Measurements from ENCODE around the gene ARL5A. TPM values are rescaled to one million over a fixed set of nuclear protein-coding genes. Genes with fewer than 3 reads are reported as not detected.

ARL5A gene
- total and polyA plus RNA-seq, 8 donors, result 8.1 to 99.1 (median 28.0) TPM

DNA sequence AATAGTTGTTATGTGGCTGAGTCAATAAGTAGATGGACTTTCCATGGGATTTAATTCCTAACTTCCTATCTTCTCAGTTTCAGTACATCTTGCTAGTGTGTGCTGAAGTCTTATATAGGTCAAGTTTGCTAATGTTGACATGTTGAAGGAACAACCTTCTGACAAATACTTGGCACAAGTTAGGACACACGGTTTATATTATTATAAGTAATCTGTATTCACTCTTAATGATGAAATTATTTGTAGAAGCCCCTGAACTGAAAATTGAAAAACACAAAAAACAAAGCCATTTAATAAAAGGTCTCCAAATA is 19.2 kb downstream of the ARL5A start:
- H3K4me1 ChIP-seq, result peaks cover 0 to 14% (median 8%) of the 10 kb centered on the region in 4 donors
- H3K9me3 ChIP-seq, result no peaks in the 10 kb centered on the region
- WGBS, 5 donors, result 18 to 56% (median 40%) methylated on average over 1 of the region's 1 CpG
- TF ChIP-seq POLR2A (IDR thresholded peaks at IDR 0.05) (no peak), POLR2AphosphoS5 (IDR thresholded peaks at IDR 0.05) (no peak), EP300 (IDR thresholded peaks at IDR 0.05) (no peak)
- TF ChIP-seq, protein P1, sequence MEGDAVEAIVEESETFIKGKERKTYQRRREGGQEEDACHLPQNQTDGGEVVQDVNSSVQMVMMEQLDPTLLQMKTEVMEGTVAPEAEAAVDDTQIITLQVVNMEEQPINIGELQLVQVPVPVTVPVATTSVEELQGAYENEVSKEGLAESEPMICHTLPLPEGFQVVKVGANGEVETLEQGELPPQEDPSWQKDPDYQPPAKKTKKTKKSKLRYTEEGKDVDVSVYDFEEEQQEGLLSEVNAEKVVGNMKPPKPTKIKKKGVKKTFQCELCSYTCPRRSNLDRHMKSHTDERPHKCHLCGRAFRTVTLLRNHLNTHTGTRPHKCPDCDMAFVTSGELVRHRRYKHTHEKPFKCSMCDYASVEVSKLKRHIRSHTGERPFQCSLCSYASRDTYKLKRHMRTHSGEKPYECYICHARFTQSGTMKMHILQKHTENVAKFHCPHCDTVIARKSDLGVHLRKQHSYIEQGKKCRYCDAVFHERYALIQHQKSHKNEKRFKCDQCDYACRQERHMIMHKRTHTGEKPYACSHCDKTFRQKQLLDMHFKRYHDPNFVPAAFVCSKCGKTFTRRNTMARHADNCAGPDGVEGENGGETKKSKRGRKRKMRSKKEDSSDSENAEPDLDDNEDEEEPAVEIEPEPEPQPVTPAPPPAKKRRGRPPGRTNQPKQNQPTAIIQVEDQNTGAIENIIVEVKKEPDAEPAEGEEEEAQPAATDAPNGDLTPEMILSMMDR (IDR thresholded peaks at IDR 0.05), result no peak
- no peak for DNase-seq
- H3K4me3 ChIP-seq, result no peak overlapping the region
- peak overlapping the region in 2 of 5 donors; percentile 9 to 18 for H3K27ac ChIP-seq
- H3K36me3 ChIP-seq, result peaks cover 0 to 78% (median 74%) of the 10 kb centered on the region in 4 donors
- intact Hi-C loops (cut with DNase I; ENCODE audit: low total_unique reads), result no loop called here
- H3K27me3 ChIP-seq, result no peaks in the 10 kb centered on the region

- peak in 1 of 2 donors; percentile 37 for DNase-seq
- 77 to 86% (median 83%) methylated on average over 5 of the region's 5 CpGs for WGBS, 5 donors
- Histone ChIP-seq H3K27me3 (no peaks in the 10 kb centered on the region), H3K4me1 (peaks cover 0 to 14% (median 8%) of the 10 kb centered on the region in 4 donors), H3K4me3 (no peak overlapping the region), H3K27ac (peak overlapping the region in 2 of 5 donors; percentile 9 to 18), H3K9me3 (no peaks in the 10 kb centered on the region), H3K36me3 (peaks cover 0 to 75% (median 71%) of the 10 kb centered on the region in 4 donors)
- TF ChIP-seq, protein P1 (IDR thresholded peaks at IDR 0.05), result peak in 4 of 7 experiments; percentile 31 to 56 (median 38)
- no peak for TF ChIP-seq EP300 (IDR thresholded peaks at IDR 0.05)
- intact Hi-C loops (cut with DNase I; ENCODE audit: low total_unique reads), result no loop called here
Observed at GRCh38 chr2:151808258-151809072, 19.8 kb downstream of the ARL5A start.

- no peaks in the 10 kb centered on the region for H3K27me3 ChIP-seq
- intact Hi-C loops (cut with DNase I; ENCODE audit: low total_unique reads), result no loop called here
- no peak for TF ChIP-seq POLR2A (IDR thresholded peaks at IDR 0.05)
- TF ChIP-seq EP300 (IDR thresholded peaks at IDR 0.05), result no peak
- no peaks in the 10 kb centered on the region for H3K9me3 ChIP-seq
- H3K36me3 ChIP-seq, result peaks cover 0 to 75% (median 65%) of the 10 kb centered on the region in 4 donors
- H3K4me1 ChIP-seq, result peaks cover 0 to 14% (median 8%) of the 10 kb centered on the region in 4 donors
- DNase-seq, result no peak
- H3K4me3 ChIP-seq, result no peak overlapping the region
- no peak overlapping the region for H3K27ac ChIP-seq
Observed at GRCh38 chr2:151805961-151806360, 22.3 kb downstream of the ARL5A start.

DNA sequence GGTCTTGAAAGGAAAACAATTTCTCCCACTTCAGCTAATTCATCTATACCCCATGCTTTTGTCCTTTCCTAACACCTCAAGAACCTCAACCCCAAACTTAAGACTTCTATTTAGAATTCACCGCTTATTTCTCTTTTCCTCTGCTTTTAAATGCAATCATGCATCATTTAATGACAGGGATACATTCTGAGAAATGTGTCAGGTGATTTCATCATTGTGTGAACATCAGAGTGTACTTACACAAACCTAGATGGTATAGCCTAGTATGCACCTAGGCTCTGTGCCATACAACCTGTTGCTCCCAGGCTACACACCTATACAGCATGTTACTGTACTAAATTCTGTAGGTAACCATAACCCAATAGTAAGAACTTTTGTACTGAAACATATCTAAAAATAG is 22.9 kb downstream of the ARL5A start:
- peaks cover 0 to 71% (median 59%) of the 10 kb centered on the region in 4 donors for H3K36me3 ChIP-seq
- no peak overlapping the region for H3K4me3 ChIP-seq
- H3K4me1 ChIP-seq, result peaks cover 0 to 14% (median 8%) of the 10 kb centered on the region in 4 donors
- H3K9me3 ChIP-seq, result no peaks in the 10 kb centered on the region
- 95 to 100% (median 95%) methylated on average over 1 of the region's 1 CpG for WGBS, 5 donors
- intact Hi-C loops (cut with DNase I; ENCODE audit: low total_unique reads), result no loop called here
- TF ChIP-seq, protein P1 (IDR thresholded peaks at IDR 0.05), result no peak
- TF ChIP-seq POLR2A (IDR thresholded peaks at IDR 0.05) (no peak), POLR2AphosphoS5 (IDR thresholded peaks at IDR 0.05) (no peak), EP300 (IDR thresholded peaks at IDR 0.05) (no peak)
- DNase-seq, result no peak
- H3K27ac ChIP-seq, result no peak overlapping the region
- no peaks in the 10 kb centered on the region for H3K27me3 ChIP-seq

DNA sequence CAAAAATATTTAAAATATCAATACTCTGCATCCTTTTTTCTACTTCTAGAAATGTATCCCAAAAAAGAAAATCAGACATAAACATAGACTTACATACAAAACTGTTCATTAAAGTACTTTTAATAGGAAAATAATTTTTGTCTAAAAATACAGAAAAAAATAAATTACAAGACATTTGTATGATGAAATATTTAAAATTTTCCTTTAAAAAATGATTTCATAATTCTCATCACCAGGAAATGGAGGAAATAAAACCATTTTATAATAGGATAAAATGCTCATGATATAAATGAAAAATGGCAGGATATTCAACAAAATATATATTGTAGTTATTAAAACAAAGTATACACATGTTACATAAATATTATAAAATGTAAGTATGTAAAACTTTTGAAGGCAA is 24.4 kb downstream of the ARL5A start:
- H3K9me3 ChIP-seq, result no peaks in the 10 kb centered on the region
- peaks cover 0 to 9% (median 4%) of the 10 kb centered on the region in 4 donors for H3K4me1 ChIP-seq
- H3K36me3 ChIP-seq, result peaks cover 0 to 66% (median 59%) of the 10 kb centered on the region in 4 donors
- no peak overlapping the region for H3K27ac ChIP-seq
- H3K4me3 ChIP-seq, result no peak overlapping the region
- TF ChIP-seq, protein P1 (IDR thresholded peaks at IDR 0.05), result no peak
- TF ChIP-seq EP300 (IDR thresholded peaks at IDR 0.05), result no peak
- intact Hi-C loops (cut with DNase I; ENCODE audit: low total_unique reads), result no loop called here
- DNase-seq, result no peak
- H3K27me3 ChIP-seq, result no peaks in the 10 kb centered on the region

Data from stomach (tissue), 9 donors.